ENCODE results near the gene XXYLT1. TPM values are rescaled to one million over a fixed set of nuclear protein-coding genes. Genes with fewer than 3 reads are reported as not detected.

The XXYLT1 gene
- total RNA-seq, 1 donor from 2014 or later, result 8.9 TPM

GRCh38 chr3:195198426-195199346 lies 72.3 kb downstream of the XXYLT1 start:
- intact Hi-C loops (cut with DNase I), result no loop called here
- TF ChIP-seq, protein P1, sequence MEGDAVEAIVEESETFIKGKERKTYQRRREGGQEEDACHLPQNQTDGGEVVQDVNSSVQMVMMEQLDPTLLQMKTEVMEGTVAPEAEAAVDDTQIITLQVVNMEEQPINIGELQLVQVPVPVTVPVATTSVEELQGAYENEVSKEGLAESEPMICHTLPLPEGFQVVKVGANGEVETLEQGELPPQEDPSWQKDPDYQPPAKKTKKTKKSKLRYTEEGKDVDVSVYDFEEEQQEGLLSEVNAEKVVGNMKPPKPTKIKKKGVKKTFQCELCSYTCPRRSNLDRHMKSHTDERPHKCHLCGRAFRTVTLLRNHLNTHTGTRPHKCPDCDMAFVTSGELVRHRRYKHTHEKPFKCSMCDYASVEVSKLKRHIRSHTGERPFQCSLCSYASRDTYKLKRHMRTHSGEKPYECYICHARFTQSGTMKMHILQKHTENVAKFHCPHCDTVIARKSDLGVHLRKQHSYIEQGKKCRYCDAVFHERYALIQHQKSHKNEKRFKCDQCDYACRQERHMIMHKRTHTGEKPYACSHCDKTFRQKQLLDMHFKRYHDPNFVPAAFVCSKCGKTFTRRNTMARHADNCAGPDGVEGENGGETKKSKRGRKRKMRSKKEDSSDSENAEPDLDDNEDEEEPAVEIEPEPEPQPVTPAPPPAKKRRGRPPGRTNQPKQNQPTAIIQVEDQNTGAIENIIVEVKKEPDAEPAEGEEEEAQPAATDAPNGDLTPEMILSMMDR (IDR thresholded peaks at IDR 0.05), result no peak
- no peaks in the 10 kb centered on the region for H3K9me3 ChIP-seq
- H3K27ac ChIP-seq, result no peak overlapping the region
- no peak for DNase-seq
- H3K4me3 ChIP-seq, result no peak overlapping the region
- no peaks in the 10 kb centered on the region for H3K36me3 ChIP-seq
- H3K27me3 ChIP-seq (ENCODE audit: low read depth), result no peaks in the 10 kb centered on the region
- ATAC-seq, result peak in 1 of 2 donors; percentile 31
- H3K4me1 ChIP-seq, result peaks cover 33% of the 10 kb centered on the region

- H3K4me3 ChIP-seq, result no peak overlapping the region
- no peak for DNase-seq
- no peaks in the 10 kb centered on the region for H3K36me3 ChIP-seq
- no peak for ATAC-seq
- intact Hi-C loops (cut with DNase I), result no loop called here
- no peak overlapping the region for H3K27ac ChIP-seq
- H3K9me3 ChIP-seq, result no peaks in the 10 kb centered on the region
- H3K27me3 ChIP-seq (ENCODE audit: low read depth), result no peaks in the 10 kb centered on the region
- peaks cover 25% of the 10 kb centered on the region for H3K4me1 ChIP-seq
- TF ChIP-seq, protein P1 (IDR thresholded peaks at IDR 0.05), result no peak
Measured at GRCh38 chr3:195197765-195198425, 73.1 kb downstream of the XXYLT1 start.

DNA sequence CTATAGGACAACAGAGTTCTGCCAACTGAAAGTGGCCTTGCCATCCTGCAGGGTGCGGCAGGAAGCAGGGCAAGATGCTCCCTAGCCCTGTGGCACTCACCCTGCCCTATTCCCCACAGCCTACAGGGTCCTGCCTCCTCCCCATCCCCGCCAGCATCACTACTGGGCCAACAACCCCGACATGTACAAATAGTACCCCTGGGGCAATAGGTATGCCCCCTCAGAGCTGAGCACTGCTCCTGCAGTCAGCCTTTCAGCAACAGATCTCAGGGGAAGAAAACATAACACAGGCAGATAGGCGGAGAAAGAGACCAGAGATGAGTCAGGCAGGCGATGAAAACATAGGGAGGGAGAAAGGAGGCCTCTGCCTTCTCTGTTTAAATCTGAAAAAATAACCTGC lies 74.7 kb downstream of the XXYLT1 start:
- Histone ChIP-seq H3K27me3 (ENCODE audit: low read depth) (no peaks in the 10 kb centered on the region), H3K36me3 (no peaks in the 10 kb centered on the region), H3K4me1 (peaks cover 25% of the 10 kb centered on the region), H3K27ac (peak overlapping the region; percentile 13), H3K9me3 (peaks cover 4% of the 10 kb centered on the region), H3K4me3 (no peak overlapping the region)
- DNase-seq (no peak), ATAC-seq (no peak)
- TF ChIP-seq, protein P1 (IDR thresholded peaks at IDR 0.05), result no peak
- intact Hi-C loops (cut with DNase I), result no loop called here

GRCh38 chr3:195195321-195196209 lies 75.4 kb downstream of the XXYLT1 start:
- no peak for DNase-seq
- H3K4me1 ChIP-seq, result peaks cover 25% of the 10 kb centered on the region
- ATAC-seq, result no peak
- no peak overlapping the region for H3K4me3 ChIP-seq
- TF ChIP-seq, protein P1 (IDR thresholded peaks at IDR 0.05), result no peak
- no peaks in the 10 kb centered on the region for H3K36me3 ChIP-seq
- H3K9me3 ChIP-seq, result peaks cover 9% of the 10 kb centered on the region
- intact Hi-C loops (cut with DNase I), result no loop called here
- peak overlapping the region; percentile 13 for H3K27ac ChIP-seq
- no peaks in the 10 kb centered on the region for H3K27me3 ChIP-seq (ENCODE audit: low read depth)

- Histone ChIP-seq H3K4me1 (peaks cover 25% of the 10 kb centered on the region), H3K27ac (no peak overlapping the region), H3K4me3 (no peak overlapping the region), H3K9me3 (peaks cover 9% of the 10 kb centered on the region), H3K27me3 (ENCODE audit: low read depth) (no peaks in the 10 kb centered on the region), H3K36me3 (no peaks in the 10 kb centered on the region)
- intact Hi-C loops (cut with DNase I), result no loop called here
- TF ChIP-seq, protein P1 (IDR thresholded peaks at IDR 0.05), result no peak
- DNase-seq (no peak), ATAC-seq (no peak)
Measured at GRCh38 chr3:195194559-195195206, 76.3 kb downstream of the XXYLT1 start.
